ENCODE data around the gene AURKA.
"Not testable (repeated sequence)": the region's sequence is repeated elsewhere in the genome, so short reads cannot be mapped to it uniquely, and the experiment has no call there.

Gene AURKA

DNA sequence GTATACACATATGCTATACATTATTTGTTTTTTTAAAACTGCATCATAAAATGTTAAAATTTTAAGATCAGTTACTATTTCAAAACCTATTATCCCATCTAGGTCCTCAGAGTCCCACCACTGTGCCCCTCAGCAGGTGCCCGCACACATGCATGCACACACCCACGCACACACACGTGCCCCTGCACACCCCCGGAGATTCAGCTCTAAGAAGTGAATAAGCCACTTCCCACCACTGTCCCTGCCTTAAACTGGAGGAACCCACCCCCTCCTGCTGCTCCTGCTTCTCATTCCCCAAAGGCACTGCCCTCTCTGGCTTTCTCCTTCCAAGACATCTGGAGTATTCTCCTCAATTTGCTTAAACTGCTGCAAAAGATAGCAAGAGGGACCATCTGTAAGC lies 38.7 kb downstream of the AURKA start:
- no peak for DNase-seq

DNA sequence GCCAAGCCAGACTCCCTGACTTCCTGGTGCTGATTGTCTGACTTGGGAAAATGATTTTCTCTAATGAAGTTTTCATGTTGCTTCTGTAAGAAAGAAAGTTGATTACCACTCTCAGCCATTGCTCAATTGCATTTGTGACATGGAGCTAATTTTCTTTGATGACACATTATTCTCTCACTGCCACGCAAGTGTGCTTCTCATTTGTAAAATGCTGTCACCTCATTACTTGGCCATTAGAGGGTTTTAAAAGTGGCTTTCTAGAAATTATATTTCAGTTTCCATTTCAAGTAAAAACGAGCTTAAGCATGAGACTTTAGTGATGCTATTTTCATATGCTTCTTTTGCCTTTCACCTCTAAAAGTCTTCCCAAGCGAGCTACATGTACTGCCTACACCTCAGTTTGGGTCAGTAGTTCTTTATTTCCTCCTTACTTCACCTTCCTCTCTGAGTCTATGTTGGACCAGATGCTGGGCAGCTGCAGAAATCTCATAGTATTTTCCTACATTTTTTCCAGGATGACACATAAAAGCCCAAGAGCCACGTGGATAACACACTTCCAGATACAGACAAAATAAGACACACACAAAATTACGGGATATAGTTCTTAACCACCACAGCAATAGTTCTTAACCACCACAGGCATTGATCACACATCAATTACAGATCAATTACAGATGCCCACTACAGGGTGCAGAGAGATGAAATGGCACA lies 39.5 kb downstream of the AURKA start:
- DNase-seq: no peak

DNA sequence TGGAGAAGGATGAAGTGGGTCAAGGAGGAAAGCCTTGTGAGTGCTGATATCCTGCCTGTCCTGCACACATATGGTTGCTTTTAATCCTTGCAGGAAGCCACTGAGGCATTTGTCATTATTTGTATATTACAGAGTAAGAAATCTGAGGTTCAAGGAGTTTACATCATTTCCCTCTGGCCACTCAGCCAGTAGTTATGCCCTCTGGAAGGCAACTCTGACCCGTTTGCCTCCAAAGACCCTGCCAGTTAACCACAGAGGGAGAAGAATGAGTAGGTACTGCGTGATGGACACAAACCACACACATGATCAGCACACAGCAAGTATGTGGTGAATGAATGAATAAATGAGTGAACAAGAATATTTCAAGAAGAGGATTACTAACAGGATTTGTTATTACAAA lies 41.2 kb downstream of the AURKA start:
- DNase-seq: no peak

DNA sequence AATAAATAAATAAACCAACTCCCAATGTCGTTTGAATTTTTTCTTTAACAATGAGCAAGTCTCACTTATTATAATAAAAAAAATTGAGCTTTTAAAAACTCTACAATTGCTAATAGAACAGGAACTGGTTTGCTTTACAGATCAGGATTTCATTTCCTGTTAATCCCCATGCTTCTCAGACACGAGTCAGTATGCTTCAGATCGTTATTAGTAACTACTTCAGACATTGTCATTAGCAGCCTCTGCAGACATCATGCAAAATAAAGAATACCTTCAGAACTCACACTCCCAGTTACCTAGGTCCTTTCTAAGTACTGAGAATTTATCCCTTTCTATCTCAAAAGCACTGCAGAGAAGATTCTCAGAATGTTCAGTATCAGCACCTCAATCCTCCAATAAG lies 43.3 kb downstream of the AURKA start:
- no peak for DNase-seq

DNA sequence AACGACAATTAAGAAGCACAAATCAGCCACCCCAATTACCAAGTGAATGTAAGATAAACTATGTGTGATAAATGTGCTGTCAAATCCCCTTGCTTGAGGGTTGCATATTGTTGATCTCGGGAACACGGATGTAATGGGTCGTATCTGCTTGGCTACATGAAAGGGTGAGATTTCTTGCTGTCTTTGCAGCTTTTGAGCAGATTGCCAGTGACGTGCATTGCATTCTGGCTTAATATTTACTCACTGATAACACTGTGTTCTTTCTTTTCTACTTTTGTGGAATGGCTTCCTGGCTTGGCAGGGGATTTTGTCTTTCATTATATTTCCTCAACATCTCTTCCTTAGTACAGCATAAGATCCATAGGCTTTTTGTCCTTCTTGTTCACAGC lies 43.7 kb downstream of the AURKA start:
- no peak for DNase-seq

DNA sequence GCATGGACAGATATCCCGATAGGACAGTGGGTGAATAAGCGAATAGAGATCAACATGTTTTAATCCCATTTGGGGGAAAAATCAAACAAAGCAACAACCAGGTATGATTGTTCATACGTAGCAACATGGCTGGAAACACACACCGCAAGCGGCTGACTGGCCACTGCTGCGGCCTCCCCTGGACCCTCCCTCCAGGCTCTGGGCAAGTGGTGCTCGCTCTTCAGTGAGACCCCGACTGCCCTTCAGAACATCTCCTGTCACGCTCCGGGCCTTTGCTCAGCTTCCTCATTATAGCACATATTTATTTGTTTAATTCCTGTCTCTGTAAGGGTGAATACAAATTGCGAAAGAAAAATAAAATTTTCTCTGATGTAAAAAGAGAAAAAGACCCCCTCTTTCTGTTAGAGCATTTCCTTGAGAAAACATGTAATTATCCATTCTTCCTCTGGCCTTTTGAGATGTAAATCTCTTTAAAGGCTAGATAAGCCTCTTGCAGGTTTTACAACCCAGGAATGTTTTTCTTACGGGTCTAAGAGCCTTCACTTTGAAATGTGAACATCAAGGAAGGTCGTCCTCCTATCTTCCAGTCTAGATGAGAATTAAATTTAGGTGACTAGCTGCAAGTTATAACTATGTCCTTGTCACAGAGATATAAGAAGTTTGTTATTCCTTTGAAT lies 44.2 kb downstream of the AURKA start:
- DNase-seq: no peak

DNA sequence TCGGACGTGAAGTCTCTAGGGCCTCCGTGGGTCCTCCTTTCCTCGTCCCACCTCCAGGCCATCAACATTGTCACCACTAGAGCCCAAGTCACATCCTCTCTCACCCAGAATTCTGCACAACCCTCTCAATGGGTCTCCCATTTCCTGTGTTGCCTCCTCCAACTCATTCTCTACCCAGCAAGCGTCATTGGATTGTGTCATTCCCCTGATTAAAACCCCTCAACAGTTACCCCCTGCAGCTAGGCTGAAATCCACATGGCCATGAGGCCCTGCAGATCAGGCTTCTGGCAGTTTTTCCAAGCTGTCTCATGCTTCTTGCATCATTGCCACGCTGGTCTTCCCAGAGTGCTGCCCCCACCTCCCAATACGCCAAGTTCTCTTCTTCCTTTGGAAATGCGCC lies 46.1 kb downstream of the AURKA start:
- DNase-seq: no peak

DNA sequence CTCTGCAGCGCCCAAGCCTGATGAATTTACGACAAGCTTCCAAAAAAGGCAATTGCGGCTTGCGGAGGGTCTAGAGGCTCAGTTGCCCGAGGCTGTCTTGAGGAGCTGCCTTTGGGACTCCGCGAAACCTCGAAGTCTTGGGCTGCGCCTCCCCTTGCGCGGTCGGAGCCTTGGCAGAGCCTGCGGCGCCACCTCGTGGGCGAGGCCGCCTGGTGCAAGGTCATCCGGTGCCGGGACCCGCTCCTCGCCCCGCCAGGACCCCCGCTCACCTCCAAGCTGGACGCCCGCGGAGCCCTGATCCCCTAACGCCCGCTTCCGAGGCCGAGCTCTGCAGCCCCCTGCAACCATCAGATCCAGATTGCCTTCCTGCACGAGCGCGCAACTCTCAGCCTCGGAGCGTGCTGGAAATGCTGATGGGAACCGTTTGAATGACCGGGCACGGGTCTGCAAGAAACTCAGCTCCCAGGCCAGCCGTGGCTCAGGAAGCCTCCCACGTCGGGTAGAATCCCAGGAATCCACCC lies 48.1 kb downstream of the AURKA start:
- no peak for DNase-seq

DNA sequence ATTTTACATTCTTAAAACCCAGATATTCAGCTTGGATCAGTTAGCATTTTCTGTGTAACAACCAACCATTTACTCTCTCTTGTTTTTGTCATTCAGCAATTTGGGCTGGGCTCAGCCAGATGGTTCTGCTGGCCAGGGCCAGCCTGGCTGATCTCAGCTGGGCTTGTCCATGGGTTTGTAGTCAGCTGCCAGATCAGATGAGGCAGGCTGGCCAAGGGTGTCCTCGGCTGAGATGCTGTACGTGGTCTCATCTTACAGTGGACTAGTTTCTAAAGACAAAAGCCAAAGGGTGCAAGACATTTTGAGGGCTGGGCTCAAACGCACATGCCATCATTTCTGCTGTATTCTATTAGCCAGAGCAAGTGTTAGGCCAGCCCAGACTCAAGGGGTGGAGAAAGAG lies 49.2 kb downstream of the AURKA start:
- DNase-seq: no peak

DNA sequence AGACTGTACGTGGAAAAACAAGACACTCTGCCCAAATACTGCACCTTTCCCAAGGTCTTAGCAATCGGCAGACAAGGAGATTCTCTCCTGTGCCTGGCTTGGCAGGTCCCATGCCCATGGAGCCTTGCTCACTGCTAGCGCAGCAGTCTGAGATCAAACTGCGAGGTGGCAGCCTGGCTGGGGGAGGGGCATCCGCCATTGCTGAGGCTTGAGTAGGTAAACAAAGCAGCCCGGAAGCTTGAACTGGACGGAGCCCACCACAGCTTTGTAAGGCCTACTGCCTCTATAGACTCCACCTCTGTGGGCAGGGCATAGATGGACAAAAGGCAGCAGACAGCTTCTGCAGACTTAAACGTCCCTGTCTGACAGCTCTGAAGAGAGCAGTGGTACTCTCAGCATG lies 55.3 kb downstream of the AURKA start:
- not testable (repeated sequence) for DNase-seq

DNA sequence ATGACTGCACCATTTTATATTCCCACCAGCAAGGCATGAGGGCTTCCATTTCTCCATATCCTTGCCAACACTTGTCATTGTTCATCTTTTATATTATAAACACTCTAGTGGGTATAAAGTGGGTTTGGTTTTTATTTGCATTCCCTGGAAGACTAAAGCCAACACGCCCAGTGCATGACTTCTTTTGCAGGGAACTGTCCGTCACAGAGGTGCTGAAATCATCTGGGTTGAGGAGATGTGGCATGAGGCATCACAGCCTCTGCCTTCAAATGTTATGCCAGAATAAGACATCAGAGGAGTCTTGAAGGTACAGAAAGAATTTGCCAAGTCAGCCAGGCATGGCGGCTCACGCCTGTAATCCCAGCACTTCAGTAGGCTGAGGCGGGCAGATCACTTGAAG lies 63.2 kb downstream of the AURKA start:
- no peak for DNase-seq

DNA sequence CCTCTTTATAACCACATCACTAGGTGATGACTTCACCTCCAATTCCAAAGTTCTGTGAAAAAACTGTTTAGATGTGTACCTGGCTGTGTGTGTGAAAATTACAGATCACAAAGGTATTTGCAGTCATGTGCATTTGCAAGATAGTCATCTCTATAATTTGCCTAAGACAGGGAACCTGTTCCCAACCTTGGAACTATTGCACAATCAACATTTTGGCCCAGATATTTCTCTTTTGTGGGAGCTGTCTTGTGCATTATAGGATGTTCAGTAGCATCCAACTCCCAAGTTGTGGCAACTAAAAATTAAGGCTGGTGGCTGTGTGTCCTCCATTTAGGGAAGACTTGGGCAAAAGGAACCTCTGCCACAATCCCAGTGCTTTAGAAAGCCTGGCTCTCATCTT lies 67.2 kb downstream of the AURKA start:
- no peak for DNase-seq

DNA sequence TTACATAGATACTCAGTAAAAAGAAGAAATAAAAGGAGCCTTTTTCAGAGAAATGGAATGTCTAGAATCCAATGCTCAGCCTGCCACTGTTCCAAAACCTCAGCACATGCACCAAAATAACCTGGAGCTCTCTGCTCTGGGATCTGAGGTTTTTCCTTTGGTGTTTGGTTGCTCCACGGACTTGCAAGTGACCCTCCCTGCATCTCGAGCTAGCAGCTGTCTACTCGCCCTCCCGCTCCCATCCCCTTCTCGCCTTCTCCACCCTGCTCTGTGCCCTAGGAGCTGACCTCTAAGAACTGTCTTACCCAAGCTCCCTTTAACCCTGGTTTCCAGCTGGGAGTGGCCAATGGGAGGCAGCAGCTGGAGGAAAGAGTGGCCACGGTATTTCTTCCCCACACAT lies 68.4 kb downstream of the AURKA start:
- DNase-seq: no peak

DNA sequence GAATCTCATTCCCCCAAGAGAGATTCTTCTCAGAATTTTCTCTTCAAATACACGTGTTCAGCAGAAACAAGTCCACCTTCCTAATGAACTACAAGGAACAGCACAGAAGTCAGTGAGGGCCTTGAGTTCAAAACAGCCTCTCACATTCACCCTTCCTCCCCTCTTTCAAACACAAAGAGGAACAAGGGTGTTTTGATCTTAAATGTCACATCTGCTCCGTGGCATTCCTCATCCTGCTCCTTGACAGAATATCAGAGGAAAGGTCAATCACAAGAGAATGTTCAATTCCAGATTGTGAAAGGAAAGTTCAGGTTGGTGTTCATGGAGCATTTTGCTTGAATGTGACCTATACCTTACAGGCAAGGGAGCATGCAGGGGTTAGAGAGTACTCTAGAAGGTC lies 68.8 kb downstream of the AURKA start:
- DNase-seq: no peak

DNA sequence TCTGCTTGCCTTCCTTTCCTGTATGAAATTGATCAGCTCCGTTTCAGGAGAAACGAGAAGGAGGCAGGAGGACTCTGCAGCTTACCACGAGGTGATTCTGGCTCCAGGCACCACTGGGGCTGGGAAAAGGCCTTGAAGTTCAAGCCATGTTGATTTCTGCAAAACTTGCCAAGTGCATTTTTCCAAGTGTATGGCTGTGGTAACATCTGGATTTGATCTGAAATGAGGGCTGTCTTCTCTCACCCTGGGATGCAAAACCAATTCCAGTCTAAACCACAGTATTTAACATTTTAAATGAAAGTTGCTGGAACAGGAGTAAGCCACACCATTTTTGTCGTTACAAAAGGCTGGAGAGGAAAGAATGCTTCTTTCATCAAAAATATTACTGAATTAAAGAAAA lies 69.3 kb downstream of the AURKA start:
- DNase-seq: no peak
